NCI-H2171 (cell line): ENCODE measurements around the gene CHCHD6.
A peak's percentile ranks its signal among the peaks of the same experiment; 100 is the strongest.

ENCODE experiments used
- DNase-seq: peaks from one replicate; lab custom pipeline; 2025; lab: John Stamatoyannopoulos, UW

CHCHD6 gene, protein sequence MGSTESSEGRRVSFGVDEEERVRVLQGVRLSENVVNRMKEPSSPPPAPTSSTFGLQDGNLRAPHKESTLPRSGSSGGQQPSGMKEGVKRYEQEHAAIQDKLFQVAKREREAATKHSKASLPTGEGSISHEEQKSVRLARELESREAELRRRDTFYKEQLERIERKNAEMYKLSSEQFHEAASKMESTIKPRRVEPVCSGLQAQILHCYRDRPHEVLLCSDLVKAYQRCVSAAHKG

DNA sequence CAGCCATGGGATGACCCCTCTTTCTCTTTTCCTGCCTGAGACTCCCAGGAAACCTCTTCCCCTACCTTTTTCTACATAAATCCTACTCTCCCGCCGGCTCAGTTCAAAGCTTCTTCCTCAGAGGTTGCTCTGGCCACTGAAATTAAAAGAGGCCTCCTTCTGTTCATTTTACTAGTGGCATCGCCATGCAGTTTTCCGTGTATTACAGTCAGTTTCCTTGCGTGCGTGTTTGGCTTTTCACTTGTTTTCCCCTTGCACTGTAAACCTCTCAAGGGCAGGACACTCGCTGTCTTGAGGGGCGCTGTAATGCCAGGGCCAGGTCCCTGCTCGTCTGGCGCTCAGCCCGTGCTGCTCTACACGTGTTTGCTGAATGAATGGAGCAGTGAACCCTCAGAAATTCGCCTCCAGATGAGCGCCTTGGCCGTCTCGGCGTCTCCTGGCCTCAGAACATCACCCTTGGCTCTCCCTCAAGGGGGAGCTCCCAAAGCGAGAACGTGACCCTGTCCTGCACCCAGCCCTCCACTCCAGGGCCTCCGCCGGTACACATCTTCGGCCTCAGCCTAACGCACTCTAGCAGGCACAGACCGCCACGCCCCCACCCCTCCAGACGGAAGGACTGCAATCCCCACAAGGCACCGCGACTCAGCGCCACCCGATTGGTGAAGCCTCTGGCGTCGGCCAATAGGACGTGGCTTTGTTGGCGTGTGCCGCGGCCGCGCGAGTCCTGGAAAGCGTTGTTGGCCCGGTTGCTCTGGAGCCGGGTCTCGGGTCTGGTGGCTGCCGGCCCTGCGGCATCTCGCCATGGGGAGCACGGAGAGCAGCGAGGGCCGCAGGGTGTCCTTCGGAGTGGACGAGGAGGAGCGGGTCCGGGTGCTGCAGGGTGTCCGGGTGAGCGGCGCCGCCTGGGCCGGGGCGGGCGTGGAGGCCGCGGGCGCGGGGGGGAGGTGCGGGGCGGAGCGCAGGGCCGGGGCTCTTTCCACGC is at the start of gene CHCHD6:
TSS of gene CHCHD6 (plus strand) at position 729 of the 982 bp plus-strand sequence. CDS start at position 802, 73 bp downstream.
- peak; percentile 98 for DNase-seq

DNA sequence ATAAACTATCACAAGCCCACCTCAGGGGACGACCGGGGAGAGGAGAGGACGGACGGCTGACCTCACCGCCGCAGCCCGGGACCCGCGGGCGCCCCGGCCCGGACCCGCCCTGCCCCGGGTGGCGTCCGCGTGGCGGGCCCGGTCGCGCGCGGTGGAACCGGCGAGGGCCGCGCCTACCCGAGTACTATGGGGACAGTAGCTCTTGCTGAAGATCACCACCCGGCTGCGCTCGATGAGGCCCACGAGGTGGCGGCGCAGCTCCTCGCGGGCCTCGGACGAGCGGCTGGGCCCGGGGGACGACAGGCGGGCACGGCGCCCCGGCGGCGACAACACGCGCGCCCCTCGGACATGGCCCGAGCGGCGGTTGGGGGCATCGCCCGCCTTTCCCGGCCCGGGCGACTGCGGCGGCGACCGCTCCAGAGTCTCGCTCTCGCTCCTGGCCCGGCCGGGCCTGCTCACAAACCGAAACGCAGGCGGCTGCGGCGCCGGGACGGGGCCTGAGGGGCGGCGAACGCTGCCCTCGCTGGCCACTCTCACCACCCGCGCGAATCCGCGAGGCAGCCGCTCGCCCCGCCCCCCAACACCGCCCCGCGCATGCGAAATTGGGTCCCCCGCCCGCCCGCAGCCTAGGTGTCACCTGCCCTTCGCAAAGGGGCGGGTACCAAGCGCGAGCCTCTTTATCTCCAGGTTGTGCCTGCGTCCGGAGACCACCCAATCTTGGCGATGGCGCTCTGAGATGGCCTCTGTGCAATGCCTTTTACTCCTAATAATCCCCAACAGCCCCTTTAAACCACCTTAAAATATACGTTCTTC is 49.3 kb upstream of the CHCHD6 start, which contains the start of gene TXNRD3:
TSS of gene TXNRD3 (minus strand) at position 554 of the 813 bp plus-strand sequence.
- peak; percentile 79 for DNase-seq

DNA sequence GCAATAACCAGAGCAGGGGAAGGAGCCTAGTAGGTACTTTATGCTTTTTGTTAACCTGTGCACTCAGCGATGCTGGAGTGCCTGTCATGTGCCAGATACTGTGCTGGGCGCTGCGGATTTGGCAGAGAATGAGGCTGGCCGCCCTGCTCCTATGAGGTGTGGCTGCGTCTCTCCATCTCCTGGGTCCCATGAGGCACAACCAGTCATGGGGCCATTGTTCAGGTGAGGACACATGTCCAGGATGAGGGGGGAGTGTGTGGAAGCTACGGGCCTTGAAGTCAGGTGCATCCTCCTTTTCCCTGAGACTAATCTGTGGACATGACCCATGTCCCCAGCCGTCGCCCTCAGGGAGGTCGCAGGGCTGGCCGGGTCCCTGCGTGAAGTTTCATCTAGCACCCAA is 48.2 kb upstream of the CHCHD6 start:
- no peak for DNase-seq

DNA sequence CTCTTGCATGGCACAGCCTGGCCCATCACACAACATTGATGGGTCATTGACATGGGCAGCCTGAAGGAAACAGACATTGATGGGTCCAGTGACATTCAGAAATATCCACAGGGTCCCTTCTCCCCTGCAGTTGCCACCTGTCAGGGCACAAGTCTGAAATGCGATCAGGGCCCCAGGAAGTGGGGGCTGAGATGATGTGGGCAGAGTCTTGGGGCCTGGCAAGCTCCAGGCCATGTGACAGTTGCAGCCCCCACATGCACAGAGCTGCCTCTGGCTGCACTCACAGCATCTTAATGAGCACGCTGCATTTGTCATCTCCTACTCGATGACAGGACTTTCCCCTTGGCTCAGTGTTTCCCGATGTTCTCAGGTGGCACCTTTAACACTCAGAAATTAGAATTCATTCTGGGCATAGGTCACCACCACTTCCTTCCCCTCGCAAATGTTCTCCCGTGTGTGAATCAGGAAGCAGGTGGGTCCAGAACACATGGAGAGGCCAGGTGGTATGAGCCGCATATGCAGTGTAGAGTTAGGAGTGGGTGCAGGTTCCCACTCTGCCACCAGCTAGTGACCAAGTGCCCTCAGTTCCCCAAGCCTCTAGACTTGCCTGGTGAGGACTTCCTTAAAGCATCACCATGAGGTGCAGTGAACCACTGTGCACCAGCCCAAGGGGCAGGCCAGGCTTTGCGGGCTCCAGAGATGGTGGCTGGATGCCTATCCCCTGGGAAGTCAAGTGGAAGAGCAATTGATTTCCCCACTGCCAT is 47.5 kb upstream of the CHCHD6 start:
- DNase-seq, result no peak

DNA sequence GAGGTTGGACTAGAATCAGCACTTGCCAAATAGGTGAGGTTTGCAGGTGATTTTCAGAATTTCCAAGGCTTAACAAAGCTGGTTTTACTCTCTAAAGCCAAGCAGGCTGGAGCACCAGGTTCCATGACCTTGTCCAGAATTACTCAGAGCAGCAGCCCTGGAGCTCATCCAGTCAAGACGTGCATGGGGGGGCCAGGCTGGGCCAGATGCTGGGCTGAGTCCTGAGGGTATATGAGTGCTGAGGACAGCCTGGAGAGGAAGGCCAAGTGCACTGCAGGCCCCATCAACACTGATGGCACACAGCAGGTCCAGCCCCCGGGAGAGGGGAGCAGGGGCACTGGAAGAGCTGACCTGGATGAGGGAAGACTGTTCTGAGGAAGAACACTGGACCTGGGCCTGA is 46.1 kb upstream of the CHCHD6 start:
- no peak for DNase-seq

DNA sequence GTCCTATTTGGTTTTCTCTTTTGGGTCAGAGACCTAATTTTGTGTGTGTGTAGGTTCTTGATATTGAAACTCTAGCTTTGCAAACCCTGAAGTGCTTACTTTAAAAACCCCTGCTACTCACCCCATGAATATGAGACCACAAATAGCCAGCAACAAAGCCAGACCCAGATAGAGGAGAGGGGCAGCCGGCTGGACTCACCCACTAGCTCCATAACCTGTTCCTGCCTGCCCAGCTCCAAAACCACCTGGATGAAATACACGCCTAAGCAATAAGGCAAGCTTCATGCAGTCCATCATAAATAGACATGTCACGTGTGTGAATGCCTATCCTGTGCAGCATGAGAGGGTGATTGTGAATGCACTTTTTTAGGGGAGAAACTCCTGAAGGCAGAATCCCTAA is 45.5 kb upstream of the CHCHD6 start:
- DNase-seq, result no peak

DNA sequence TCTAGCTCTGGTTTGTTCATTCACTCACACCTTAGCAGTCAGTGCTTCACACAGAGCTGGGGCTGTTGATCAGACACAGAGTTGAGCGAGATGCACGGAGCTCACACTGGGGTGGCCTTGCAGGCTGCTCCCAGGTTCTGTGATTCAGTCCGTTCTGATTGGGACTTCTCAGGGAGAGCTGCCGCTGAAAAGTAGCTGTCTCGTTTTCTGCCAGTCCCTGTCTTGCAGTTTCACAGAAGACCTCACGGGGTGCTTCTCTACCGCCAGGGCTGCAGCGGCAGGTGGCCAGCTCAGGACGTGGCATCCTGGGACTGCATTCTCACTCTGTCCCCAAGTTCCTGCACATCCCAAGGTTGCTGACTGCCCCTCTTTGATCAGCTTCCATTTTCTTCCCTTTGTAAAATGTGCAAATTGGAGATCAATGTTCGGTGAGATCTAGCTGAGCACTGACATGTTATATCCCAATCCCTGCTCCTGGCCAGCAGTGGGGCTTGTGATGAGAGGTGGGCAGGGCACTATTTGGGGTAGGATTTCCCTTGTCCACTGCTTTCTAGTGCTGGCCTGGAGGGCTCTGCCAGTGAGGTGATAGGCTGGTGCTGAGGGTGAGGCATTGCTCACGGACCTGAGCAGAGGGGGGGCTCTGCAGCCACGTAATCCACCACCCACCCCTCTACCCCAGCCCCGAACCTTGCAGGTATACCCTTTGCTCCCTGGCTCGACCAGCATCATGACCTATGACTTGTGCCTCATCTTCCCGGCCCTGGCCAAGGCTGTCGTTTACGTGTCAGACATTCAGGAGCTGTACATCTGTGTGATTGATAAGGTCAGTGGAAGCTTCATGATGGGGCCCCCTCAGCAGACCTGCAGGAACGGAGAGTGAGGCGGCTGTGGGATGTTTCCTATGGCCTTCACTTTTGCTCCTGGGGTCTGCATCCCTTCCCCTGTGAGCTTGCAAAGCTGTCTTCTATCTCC is 43.8 kb upstream of the CHCHD6 start:
- DNase-seq, result no peak

DNA sequence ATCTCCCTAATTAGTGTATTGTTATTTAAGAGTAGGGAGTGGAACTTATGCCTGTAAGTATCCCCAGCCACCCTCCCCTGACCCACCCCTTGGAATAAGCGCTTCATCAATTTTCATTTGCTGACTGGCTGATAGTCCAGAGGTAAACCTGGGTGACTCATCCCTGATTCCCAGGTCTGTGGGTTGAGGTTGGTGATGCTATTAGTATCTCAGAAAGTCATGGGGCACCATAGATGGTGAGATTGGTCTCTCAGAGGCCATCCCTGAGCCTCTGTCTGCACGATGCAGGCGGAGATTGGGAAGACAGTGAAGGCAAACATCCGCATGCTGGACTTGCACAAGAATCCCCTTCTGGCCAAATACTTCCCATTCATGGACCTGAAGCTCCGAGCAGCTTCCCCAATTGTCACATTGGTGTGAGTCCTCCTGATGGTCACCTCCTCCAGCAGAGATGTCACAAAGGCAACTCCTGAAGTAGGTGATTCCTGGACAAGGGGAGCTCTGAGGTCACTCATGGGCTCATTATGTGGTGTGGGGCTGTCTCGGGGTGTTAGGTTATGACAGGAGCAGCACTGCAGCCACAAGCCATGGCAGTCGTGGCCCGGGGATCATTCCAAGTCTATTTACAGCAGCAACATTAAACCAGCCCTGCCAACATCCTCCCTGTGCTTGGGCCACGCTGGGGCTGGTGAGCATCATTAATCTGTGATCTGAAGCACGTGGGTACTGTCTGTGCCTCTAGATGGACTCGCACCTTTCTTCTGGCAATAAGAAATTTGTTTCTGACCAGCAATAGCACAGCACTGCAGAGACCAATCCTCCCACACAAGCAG is 42.3 kb upstream of the CHCHD6 start:
- no peak for DNase-seq

DNA sequence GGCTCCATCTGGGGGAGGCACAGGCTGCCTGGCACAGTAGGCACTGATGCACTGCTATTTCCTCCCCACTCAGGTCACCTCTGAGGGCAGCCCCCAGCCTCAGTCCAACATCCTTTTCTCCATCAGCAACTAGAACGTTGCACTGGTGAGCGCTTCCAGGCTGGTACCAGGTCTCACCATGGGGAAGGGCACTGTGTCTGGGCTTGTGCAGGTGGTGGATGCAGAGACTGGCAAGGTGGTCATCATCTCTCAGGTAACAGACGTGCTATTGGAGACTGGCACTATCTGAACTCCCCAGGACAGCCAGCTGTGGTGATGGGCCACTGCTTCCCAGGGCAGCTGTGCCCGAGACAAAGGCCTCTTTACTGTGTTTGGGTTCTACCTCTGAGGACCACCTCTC is 40.8 kb upstream of the CHCHD6 start:
- DNase-seq, result no peak

DNA sequence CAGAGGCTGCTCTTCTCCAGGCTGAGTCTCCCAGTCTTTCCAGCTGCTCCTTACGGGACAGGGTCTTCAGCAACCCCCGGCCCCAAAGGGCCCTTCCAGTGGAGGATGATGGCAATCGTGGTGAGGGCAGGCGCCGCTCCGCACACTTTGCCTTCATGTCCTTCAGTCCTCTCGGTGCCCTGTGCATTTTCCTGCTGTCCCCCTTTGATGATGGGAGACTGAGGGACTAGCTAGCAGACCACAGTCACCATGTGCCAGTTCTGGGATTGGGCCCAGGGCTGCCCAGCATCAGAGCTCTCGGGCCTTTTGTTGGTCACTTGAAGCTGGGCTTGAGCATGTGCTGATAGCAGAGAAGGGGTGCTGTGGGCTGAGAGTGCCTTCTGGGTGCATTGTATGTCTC is 40.3 kb upstream of the CHCHD6 start:
- no peak for DNase-seq

DNA sequence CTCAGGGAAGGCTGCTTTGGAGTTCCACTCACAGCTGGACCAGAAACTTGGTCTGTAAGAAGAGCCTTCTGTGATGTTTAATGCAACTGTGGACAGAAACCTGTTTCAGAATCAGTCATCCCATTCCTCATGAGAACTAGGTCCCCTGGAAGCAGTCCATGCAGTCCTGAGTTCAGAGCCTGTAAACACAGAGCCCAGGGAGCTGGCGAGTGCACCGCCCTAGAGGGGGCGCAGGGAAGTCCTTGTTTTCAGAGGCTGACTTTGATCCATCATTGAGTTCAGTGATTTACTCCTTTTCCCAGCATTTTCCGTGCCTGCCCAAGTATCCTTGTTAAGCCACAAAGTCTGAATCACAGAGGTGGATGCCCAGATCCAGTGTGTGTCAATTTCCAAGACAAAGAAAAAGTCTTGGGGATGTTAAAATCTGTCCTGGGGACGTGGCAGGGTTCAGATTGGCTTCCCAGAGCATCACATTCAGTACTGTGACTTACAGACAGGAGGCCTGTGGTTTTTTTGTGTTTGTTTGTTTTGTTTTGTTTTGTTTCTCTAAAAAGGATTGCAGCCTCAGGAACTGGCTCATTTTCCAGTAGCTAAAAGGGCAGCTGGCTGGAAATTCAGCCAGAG is 39.3 kb upstream of the CHCHD6 start:
- DNase-seq, result no peak

DNA sequence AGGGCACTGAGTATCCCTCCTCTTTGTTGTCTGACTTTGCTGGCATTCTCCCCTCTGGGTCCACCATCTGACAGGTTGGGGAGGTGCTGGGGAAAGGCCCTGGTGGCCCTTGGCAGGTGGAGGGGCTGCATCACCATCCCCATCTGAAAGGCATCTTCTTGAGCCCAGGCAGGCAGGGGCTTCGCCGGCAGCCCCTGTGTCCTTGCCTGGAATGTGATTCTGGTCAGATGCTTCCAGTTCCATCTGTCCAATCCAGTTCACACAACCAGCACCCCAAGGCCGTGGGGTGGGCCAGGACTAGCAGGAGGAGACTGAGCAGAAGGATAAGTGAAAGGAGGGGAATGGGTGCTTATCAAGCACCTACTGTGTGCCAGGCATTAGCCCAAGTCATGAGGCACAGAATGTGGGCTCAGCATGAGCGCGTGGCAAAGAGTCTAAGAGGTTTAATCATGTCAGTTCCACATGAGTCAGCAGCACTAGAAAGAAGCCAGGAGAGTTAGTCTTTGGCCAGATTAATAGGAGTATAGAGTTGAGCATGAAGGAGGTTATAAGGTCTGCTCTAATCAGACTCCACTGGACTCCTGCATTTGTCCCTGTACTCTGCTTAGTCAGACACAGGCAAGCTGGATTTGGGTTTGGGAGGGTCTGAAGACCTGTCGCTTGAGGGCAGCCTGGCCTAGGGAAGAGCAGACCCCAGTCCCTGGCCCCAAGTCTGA is 38.7 kb upstream of the CHCHD6 start:
- no peak for DNase-seq

DNA sequence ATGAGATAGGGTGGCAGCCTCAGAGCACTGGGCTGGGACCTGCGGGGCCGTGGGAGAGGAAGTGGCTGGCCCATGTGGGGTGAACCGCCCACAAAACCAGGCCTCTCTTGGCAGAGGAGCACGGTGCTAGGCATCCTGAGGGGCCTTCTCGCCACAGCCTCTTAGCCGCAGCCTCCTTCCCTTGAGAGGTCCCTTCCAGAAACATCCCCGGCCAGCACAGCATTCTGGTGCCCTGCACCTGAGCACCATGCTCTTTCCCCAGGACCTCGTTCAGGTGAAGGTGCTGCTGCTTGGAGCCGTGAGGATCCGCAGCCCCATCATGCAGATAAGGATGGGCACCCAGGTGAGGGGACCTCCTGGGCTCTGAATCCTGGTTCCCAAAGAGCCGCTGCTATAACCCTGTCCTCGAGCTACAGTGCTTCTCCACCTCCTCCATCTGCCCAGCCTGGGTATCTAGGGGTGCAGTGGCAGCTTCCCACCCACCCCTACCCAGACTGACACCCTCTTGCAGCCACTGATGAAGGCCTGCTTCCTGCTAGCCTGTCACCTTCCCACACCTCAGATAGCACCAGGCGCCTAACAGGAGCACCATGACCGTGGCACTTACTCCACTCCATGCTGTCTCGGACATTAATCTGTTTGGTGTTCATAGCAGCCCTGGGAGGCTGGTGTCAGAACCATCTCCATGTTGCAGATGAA is 37.9 kb upstream of the CHCHD6 start:
- DNase-seq, result no peak

DNA sequence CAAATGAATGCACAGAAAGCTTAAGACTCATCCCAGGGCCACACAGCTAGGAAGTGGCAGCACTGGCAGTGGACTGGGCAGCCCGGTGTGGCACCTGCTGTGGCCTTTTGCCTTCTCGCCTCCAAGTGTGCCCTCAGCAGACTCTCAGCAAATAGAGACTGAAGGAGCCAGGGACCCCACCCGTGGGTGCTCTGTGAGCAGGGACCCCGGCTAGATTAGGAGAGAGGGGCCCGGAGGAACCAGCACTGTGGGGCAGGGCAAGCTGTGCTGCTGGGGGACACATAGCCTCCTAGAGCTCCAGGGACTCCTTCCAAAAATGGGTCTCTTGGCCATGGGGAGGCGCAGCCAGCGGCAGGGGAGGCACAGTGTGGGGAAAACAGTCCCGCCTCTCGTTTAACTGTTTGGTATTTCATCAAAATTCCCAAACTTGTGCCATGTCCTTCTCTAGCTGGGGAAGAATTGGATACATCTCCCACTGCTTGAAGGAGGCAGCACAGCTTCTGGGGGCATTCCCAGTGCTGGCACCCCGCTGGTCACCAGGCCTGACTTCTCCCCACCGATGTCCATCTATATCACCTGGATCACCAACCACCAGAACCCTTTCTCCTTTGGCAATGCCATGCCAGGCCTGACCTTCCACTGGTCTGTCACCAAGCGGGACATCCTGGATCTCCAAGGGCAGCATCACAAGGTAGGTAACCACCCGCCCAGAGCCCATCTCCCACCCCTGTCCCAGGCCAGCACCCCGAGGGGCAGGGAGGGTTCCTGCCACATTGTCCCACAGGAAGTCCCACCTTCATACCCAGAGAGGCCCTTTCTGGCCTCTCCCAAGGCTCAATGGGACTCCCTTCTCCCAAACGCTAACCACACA is 37.1 kb upstream of the CHCHD6 start:
- no peak for DNase-seq

DNA sequence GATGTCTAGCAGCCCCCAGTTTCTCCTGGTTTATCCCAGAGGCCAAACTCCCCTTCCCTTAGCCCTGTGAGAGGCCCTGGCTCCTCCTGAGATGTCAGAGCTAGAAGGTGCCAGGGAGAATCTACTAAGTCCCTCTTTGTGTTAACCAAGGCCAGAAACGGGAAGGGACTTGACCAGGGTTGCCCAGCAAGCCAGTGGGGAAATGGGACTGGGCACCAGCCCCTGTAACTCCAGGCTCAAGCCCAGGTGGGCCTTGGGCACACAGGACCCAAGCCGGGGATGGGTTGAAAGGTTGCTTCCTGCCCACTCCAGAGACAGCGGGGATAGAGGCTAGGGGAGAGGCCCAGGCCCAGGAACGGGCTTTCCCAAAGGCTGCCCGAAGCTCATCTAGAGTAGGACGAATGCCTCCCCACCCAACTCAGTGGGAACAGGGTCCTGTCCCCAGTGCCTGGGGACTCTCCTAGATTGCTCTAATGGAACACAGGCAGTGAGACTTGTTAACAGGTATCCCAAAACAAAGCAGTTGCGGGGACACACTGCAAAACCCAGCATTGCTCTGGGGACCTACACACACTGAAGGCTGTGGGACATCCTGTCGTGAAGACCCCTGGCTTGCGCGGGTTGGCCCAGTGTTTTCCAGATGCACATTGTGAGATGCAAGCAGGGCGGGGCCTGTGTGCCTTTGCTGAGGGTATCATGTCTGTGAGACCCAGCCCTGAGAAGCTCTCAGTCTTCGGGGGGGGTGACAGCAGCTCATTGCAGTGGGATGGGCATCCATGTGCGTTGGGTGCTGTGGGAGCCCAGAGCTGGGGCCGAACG is 36.2 kb upstream of the CHCHD6 start:
- no peak for DNase-seq
